ENCODE data around the gene FUBP3.

GRCh38 chr9:130627051-130627450 is 47.7 kb downstream of the FUBP3 start:
- TF ChIP-seq CTCF (IDR thresholded peaks at IDR 0.05) (no peak), ZFX (IDR thresholded peaks at IDR 0.05; ENCODE audit: borderline replicate concordance) (no peak)
